ENCODE results near the gene RAD23A. TPM values are rescaled to one million over a fixed set of nuclear protein-coding genes. Genes with fewer than 3 reads are reported as not detected.

RAD23A gene
- polyA plus RNA-seq, 2 of the 4 experiments (the other 2 are of a cell fraction) = 56.2 to 71.6 TPM

- 97% methylated on average over 25 of the region's 29 CpGs for WGBS (ENCODE audit: missing lambda C conversion rate)
- ChIA-PET POLR2A (no interaction called here), CTCF (interaction anchor here (1.6 to 1.7 kb wide), 2 partner anchors 8 to 41 kb away, joined by 5 to 7 read pairs; no protein-coding TSS in a partner anchor)
- no peak for DNase-seq (ENCODE audit: low read depth in 1 of 2, low spot score in 1 of 2)
- H3K4me3 ChIP-seq = no peak overlapping the region
- TF ChIP-seq ATOH8 (CRISPR knock-in tag; IDR thresholded peaks at IDR 0.05; ENCODE audit: low read depth) (no peak), HOXB13 (CRISPR knock-in tag; IDR thresholded peaks at IDR 0.05; ENCODE audit: low read depth) (no peak), CHD2 (IDR thresholded peaks at IDR 0.05; ENCODE audit: low read length, partially characterized antibody) (no peak), CBX8 (IDR thresholded peaks at IDR 0.05) (no peak), CTCF (IDR thresholded peaks at IDR 0.05) (no peak), SREBF2 (IDR thresholded peaks at IDR 0.05) (no peak), MAX (IDR thresholded peaks at IDR 0.05) (no peak), E2F6 (IDR thresholded peaks at IDR 0.05; ENCODE audit: borderline replicate concordance, low read depth) (no peak), RCOR1 (IDR thresholded peaks at IDR 0.05; ENCODE audit: low read depth, low read length) (no peak), RAD21 (conservative IDR thresholded peaks at IDR 0.05 in 1 of 2, IDR thresholded peaks at IDR 0.05 in 1 of 2) (no peak), KDM5A (IDR thresholded peaks at IDR 0.05) (no peak), USF2 (IDR thresholded peaks at IDR 0.05) (no peak), EP300 (IDR thresholded peaks at IDR 0.05) (no peak), FOSB (CRISPR knock-in tag; IDR thresholded peaks at IDR 0.05) (no peak), PHF8 (IDR thresholded peaks at IDR 0.05; ENCODE audit: borderline replicate concordance, low read depth) (no peak)
- no peak for FAIRE-seq
- no peak overlapping the region for H3K4me2 ChIP-seq
- no peaks in the 10 kb centered on the region for H3K9me3 ChIP-seq
- no peaks in the 10 kb centered on the region for H3K4me1 ChIP-seq
- no peak for ATAC-seq
- no peak overlapping the region for H3K27ac ChIP-seq
Measured at GRCh38 chr19:12924621-12925310, 20.9 kb upstream of the RAD23A start.

- no peak overlapping the region for H3K4me3 ChIP-seq
- DNase-seq (ENCODE audit: low read depth in 1 of 2, low spot score in 1 of 2) = no peak
- WGBS (ENCODE audit: missing lambda C conversion rate) = 92% methylated on average over 8 of the region's 19 CpGs
- peaks cover 8% of the 10 kb centered on the region; the same call in 2 of the 3 replicates for H3K4me1 ChIP-seq
- no peak for ATAC-seq
- no peak for FAIRE-seq
- TF ChIP-seq CHD2 (IDR thresholded peaks at IDR 0.05; ENCODE audit: low read length, partially characterized antibody) (no peak), FOSB (CRISPR knock-in tag; IDR thresholded peaks at IDR 0.05) (no peak), TFCP2L1 (CRISPR knock-in tag; IDR thresholded peaks at IDR 0.05) (no peak), MYC (IDR thresholded peaks at IDR 0.05; ENCODE audit: borderline replicate concordance, low read length) (no peak), HOXA7 (CRISPR knock-in tag; IDR thresholded peaks at IDR 0.05) (no peak), NR3C1 (IDR thresholded peaks at IDR 0.05) (no peak), POLR2A (IDR thresholded peaks at IDR 0.05; ENCODE audit: low read length) (no peak), SMC3 (IDR thresholded peaks at IDR 0.05) (no peak), KDM1A (IDR thresholded peaks at IDR 0.05; ENCODE audit: low read depth) (no peak), RNF2 (IDR thresholded peaks at IDR 0.05; ENCODE audit: borderline replicate concordance, low read depth) (no peak), TP53 (CRISPR knock-in tag; IDR thresholded peaks at IDR 0.05) (no peak), ZFP36 (IDR thresholded peaks at IDR 0.05; ENCODE audit: borderline replicate concordance, partially characterized antibody) (no peak)
- H3K4me2 ChIP-seq = no peak overlapping the region
- POLR2A ChIA-PET = no interaction called here
- H3K27ac ChIP-seq = no peak overlapping the region
- no peaks in the 10 kb centered on the region for H3K9me3 ChIP-seq
- CTCF ChIA-PET = interaction anchor here (0.7 to 2.1 kb wide), 2 partner anchors 8 to 82 kb away, joined by 3 to 12 read pairs; no protein-coding TSS in a partner anchor
Measured at GRCh38 chr19:12930002-12930645, 15.5 kb upstream of the RAD23A start.

Measured in A549 (cell line).